Stimulated activated CD4-positive, alpha-beta T cell treated with anti-CD3 and anti-CD28 coated beads, Interleukin-2, amount 100 ng/mL, for 48 hours (primary cell): ENCODE data around the gene TTC38.
"Not testable (repeated sequence)": the region's sequence is repeated elsewhere in the genome, so short reads cannot be mapped to it uniquely, and the experiment has no call there.

Experiments
- DNase-seq, 2 donors: peaks; one replicate each; pipeline ENCODE4 v3.0.0-alpha.2; 2020

TTC38 gene

DNA sequence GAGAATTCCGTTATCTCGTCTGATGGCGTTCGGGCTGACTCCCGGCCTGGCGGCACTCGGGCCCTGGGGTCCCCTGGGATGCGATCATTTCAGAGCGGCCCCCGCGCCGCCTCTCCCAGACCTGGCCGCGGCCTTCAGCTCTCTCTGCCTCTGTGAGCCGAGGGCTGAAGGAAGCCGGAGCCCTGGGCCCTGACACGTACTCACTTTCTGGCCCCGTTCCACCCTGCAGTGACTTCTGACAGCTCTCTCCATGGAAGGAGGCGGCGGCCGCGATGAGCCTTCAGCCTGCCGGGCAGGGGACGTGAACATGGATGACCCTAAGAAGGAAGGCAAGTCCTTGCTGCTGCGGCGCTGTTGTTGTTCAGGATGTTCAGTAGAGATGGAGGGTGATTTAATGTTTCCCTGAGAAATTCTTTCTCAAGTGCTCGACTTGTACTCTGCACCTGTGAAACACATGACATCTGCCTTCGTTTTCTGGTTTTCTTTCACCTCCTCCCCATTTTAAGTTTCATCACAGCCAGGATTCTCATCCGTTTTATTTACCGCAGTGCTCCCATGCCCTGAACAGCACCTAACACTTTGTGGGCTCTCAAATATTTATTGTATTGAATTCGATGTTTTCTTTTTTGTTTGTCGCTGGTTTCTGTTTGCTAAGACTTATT lies 29.5 kb downstream of the TTC38 start:
- no peak for DNase-seq

- DNase-seq = no peak
These were observed 31.3 kb downstream of the TTC38 start for GRCh38 chr22:46299101-46299500.

- DNase-seq = no peak
These were observed 32.7 kb downstream of the TTC38 start for GRCh38 chr22:46300491-46300890.

- no peak for DNase-seq
These were observed 35.6 kb downstream of the TTC38 start for GRCh38 chr22:46303347-46303965.

- DNase-seq = no peak
These were observed 40.6 kb downstream of the TTC38 start for GRCh38 chr22:46308283-46308988.

GRCh38 chr22:46309526-46310085 lies 41.8 kb downstream of the TTC38 start:
- DNase-seq = no peak

DNA sequence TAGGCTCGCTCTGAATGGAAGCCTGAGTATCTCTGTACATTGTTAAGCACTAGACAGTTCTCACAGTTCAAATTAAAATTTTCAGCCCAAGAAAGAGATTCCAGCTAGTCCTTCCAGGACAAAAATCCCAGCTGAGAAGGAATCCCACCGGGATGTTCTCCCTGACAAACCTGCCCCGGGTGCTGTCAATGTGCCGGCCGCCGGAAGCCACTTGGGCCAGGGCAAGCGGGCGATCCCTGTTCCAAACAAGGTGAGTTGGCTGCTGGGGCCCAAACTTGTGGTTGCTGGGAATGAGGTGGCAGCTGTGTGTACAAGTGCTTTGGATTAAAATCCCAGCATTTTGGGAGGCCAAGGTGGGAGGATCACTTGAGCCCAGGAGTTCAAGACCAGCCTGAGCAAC lies 44.2 kb downstream of the TTC38 start:
- no peak for DNase-seq

- not testable (repeated sequence) for DNase-seq
These were observed 45.0 kb downstream of the TTC38 start for GRCh38 chr22:46312848-46313247.

GRCh38 chr22:46315976-46316375 lies 48.2 kb downstream of the TTC38 start:
- DNase-seq = no peak

DNA sequence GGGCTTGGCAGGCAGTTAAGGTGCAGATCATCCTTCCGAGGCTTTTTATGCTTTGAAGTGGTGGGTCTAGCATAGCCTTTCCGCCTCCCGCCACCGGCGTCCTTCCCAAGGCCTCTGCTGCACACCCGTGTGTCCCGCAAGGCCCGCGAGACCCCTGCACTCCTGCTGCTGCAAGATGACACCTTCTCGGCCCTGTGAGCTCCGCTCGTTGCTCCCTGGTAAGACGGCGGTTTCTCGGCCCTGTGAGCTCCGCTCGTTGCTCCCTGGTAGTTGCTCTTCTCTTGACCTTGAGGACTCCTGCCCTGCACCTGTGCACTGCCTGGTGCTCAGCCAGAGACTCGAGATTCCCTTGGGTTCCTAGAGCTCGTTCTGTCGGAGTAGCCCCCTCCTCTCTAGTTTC lies 49.8 kb downstream of the TTC38 start:
- DNase-seq = no peak

DNA sequence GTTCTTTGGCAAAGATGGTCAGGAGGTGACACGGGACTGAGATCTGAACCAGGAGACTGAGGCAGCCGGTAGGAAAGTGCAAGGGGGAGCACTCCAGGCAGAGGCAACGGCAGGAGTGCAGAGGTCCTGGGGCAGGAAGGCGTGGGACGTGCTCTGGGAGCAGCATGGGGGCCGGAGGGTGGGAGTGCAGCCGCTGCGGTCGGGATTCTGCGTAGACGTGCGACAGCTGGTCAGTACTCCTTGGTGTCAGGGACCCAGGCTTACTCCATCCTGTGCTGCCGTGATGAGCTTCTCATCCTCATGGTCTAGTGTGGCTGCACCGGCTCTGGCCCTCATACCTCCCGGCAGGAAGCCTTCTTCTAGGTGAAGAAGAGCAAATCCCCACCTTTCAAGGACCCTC lies 50.8 kb downstream of the TTC38 start:
- no peak for DNase-seq

GRCh38 chr22:46319319-46319718 lies 51.5 kb downstream of the TTC38 start:
- no peak for DNase-seq

GRCh38 chr22:46320166-46320710 lies 52.4 kb downstream of the TTC38 start:
- no peak for DNase-seq

DNA sequence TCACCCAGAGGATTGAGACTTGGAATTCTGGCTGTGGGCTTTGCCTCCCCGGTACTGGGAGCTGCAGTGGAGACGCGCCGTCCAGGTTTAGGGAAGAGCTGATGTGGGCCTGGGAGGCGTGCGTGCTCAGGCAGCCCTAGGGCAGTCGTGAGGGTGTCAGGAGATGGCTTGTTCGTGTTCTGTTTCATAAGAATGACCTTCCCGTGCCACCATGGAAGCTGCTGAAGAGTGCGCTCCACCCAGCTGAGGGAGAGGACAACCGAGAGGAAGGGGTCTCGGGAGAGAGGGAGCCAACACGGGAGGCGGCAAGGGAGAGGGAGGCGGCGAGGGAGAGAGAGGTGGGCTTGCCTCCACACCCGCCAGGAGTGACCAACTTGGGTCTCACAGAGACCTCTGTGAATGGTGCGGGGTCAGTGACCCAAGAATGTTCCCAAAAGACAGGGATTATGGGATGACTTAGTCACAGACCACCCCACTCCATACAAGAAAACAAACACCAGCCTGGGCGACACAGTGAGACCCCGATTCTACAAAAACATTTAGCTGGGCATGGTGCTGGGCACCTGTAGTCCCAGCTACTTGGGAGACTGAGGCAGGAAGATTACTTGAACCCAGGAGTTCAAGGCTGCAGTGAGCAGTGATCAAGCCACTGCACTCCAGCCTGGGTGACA lies 53.0 kb downstream of the TTC38 start:
- DNase-seq = no peak

GRCh38 chr22:46322711-46323110 lies 54.9 kb downstream of the TTC38 start:
- DNase-seq = no peak

- DNase-seq = no peak
These were observed 55.4 kb downstream of the TTC38 start for GRCh38 chr22:46323162-46323561.

- no peak for DNase-seq
These were observed 58.4 kb downstream of the TTC38 start for GRCh38 chr22:46326066-46326680.

DNA sequence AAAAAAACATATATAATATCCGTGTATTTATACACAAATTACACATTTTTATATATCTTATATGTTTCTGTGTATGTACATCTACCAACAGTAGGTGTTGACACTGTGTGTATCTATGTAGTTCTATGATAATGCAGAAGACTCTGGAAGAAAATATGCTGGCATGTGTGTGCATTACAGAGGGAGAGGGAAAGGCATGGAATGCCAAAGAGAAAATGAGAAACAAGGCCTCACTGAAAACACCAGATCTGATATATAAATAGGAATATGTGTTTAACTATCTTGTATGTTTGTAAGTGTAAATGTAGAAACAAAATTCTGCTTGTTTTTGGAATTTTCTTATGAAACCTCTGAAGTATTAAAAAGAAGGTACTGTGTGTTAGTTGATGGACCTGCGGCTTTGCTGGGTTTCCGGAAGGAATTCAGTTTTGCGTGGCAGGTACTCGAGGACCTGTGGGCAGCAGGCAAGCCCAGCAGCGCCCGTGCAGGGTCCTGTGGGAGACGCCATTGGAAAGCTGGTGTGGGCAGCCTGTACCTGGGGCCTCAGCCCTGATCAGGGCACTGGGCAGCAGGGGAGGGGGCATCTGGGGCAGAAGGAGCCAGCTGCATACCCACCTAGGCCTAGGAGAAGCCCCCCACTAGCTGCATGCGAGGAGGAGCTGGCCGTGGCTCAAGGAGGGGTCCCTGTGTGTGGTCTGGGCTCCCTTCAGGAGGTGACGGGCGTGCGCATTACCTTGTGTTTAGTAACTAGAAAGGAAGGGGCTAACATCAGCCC lies 60.1 kb downstream of the TTC38 start:
- DNase-seq = no peak

GRCh38 chr22:46328797-46329196 lies 61.0 kb downstream of the TTC38 start:
- no peak for DNase-seq

GRCh38 chr22:46329616-46330015 lies 61.8 kb downstream of the TTC38 start:
- DNase-seq = no peak

DNA sequence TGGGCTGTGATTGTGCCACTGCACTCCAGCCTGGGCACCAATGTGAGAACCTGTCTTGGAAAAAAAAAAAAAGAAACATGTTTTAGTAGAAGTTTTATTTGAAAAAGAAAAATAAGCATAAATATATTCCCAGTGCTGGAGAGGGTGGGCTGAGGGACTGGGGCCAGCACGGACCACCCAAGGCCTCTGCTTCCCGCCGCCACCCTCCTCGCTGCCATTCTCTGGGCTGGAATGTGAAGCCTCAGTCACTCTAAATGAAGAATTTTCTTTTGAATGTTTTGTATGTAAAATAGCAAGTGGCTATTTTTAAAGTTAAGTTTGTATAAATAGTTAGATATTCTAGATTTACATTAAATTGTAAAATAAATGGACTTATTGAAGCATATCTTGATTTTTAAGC lies 62.6 kb downstream of the TTC38 start:
- no peak for DNase-seq

DNA sequence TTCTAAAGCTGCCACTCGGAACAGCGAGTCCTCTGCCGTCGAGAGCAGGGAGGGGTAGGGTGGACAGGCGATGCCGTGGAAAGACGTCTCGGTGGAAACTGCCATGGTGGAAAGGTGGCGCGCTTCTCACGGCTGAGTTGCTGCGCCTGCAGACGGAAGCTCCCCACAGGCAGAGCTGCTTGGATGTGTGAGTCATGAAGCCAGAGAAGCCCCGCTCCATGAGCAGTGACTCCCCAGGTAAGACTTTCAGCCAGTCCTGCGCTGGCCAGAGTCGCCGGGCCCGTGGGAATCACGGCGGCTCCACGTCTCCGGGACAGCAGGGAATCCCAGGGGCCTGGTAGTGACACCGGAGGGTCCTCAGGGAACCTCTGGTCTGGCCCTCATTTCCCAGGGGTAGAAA lies 63.7 kb downstream of the TTC38 start:
- DNase-seq = no peak
